22Rv1 (cell line): Measurements from ENCODE around the gene CAMK1D.

Experiments
- H3K27ac ChIP-seq: fragments of 450-650 bp; 2 replicates; pipeline ENCODE4 v1.5.1; 2017
- ZFX ChIP-seq: fragments of 450-650 bp; IDR thresholded peaks from 2 replicates; pipeline ENCODE4 v1.6.1; 2017; ENCODE audit warnings: antibody characterized with exemption, borderline replicate concordance
- TF ChIP-seq, protein P1 (sequence below): fragments of 450-650 bp; IDR thresholded peaks from 2 replicates; pipeline ENCODE4 v1.5.1; 2017; ENCODE audit warnings: mild to moderate bottlenecking

Gene CAMK1D

DNA sequence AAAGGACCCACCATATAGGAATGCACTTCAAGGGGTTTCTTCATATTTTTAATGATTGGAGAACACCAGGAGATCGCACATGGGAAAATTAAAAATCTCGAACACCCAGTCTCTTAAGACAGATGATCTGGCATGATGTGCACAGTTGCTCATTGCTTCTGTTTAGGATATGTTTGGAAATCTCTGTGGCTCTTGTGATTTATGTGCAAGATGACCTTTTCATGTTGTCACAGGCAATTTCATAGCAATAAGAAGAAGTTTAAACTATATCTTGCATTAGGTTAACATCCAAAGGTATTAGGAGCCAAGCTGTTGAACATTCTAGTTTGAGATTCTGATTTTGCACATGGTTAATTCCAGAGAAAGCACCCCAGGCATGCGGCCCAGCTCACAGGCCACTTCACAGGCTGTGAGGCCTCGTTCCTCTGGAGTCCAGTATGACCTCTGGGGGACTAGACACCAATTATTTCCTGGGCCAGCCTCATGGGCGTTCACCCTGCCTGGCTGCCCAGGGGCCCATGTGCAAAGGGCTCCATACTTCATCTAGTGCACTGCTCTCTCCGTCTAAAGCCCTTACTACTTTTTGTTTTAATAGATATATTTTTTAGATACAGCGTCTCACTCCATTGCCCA is 28.4 kb downstream of the CAMK1D start:
- no peak overlapping the region for H3K27ac ChIP-seq
- TF ChIP-seq, protein P1, sequence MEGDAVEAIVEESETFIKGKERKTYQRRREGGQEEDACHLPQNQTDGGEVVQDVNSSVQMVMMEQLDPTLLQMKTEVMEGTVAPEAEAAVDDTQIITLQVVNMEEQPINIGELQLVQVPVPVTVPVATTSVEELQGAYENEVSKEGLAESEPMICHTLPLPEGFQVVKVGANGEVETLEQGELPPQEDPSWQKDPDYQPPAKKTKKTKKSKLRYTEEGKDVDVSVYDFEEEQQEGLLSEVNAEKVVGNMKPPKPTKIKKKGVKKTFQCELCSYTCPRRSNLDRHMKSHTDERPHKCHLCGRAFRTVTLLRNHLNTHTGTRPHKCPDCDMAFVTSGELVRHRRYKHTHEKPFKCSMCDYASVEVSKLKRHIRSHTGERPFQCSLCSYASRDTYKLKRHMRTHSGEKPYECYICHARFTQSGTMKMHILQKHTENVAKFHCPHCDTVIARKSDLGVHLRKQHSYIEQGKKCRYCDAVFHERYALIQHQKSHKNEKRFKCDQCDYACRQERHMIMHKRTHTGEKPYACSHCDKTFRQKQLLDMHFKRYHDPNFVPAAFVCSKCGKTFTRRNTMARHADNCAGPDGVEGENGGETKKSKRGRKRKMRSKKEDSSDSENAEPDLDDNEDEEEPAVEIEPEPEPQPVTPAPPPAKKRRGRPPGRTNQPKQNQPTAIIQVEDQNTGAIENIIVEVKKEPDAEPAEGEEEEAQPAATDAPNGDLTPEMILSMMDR: no peak
- no peak for TF ChIP-seq ZFX

DNA sequence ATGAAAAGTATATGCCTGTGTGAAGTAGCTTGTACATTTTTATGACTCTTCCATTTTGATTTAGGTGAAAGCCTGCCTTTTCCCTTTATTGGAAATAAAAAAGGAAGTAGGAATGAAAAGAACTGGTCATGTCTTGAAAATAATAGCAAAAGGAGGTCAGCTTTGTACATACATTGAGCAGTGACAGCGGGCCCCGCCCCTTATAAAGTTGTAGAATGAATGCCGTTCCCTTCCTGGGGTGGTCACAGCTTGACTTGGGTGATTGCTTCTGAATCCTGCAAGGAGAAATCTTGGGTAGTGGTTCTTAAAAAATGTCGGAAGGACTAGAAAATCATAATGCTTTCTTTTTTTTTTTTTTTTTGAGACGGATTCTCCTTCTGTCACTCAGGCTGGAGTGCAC is 31.7 kb downstream of the CAMK1D start:
- no peak for TF ChIP-seq ZFX
- TF ChIP-seq, protein P1: no peak
- H3K27ac ChIP-seq: no peak overlapping the region

DNA sequence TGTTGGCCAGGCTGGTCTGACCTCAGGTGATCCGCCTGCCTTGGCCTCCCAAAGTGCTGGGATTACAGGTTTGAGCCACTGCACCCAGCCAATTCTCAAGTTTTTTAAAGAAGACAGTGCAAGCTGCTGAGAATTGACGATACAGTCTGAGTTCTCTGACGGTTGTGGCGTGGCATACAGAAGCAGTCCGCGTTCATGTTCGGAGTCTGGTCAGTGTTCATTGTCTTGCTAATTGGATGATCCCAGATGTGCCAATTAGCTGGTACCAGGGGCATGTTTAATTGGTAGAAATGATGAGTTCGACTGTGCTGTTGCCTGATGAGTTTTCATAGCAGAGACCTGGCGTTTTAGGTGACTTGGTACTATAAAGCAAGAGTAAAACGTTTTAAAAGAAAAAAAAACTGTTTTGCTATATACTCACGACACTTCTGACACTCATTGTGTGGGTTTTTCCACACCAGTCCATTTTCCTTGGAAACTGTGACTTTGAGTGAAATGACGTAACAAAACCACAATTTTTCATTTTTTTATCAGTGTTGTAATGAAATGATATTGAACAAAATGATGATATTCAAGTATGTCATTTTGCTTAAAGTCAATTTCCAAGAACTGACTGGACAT is 32.3 kb downstream of the CAMK1D start:
- H3K27ac ChIP-seq: no peak overlapping the region
- no peak for TF ChIP-seq ZFX
- TF ChIP-seq, protein P1: no peak

DNA sequence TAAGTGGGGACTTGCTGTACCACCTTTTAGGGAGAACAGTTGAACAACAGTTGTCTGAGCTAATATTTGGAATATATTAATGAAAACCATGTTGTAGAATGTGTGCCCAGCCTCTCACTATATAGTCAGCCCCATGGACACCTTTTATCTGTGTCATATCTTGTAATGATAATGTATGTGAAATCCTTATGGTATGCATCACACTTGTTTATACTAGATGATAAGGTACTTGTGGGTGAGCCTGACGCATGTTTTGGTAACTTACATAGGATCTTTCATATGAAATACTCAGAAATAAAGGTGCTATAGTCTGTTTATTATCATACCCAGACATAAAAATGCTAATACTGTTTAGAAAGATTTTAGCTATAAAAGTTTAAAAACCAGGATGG is 32.8 kb downstream of the CAMK1D start:
- no peak overlapping the region for H3K27ac ChIP-seq

DNA sequence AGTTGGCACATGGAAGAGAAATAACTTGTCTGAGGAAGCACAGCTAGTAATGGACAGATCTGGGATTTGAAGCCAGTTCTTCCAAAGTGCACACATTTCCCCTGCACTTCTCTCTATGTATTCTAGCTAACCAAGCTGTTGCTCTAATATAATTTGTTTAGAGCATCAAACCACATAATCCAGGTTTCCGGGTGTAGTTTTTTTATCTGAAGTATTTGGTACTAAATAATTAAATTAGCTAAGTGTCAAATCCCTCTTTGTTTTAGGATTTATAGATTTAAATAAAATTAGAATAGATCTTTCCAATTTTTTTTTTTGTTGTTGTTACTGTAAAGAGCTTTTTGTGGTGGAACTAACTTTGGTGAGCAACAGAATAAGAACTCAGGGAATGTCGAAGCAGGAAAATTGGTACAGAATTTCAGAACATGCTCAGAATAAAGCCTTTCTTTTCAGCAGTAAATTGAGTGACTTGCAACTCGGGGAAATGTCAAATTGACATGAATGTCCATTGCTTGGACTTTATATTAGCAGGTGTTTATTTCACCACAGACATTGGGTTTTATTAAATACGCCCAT is 33.7 kb downstream of the CAMK1D start:
- TF ChIP-seq ZFX: no peak
- TF ChIP-seq, protein P1: no peak
- H3K27ac ChIP-seq: no peak overlapping the region

More for the DNA sequence above, 32.8 kb downstream of the CAMK1D start:
- no peak for TF ChIP-seq ZFX
- TF ChIP-seq, protein P1: no peak

DNA sequence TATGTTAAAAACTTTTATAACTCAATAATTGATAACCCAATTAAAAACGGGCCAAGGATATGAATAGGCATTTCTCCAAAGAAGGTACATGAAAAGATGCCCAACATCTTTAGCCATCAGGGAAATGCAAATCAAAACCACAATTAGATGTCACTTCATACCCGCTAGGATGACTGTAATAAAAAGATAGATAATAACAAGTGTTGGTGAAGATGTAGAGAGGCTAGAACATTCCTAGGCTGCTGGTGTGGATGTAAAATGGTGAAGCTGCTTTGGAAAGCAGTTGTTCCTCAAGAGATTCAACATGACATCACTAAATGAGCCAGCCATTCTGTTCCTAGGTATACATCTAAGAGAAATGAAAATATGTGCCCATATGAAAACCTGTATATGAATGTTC is 35.6 kb downstream of the CAMK1D start:
- TF ChIP-seq, protein P1: no peak
- no peak for TF ChIP-seq ZFX
- no peak overlapping the region for H3K27ac ChIP-seq
